ENCODE data around the gene DPP9.

Gene DPP9

GRCh38 chr19:4702764-4703163 lies 20.9 kb downstream of the DPP9 start:
- TF ChIP-seq YY1 (IDR thresholded peaks at IDR 0.05; ENCODE audit: low read depth) = no peak
- TF ChIP-seq EGR1 (IDR thresholded peaks at IDR 0.05) = no peak
- TF ChIP-seq REST (IDR thresholded peaks at IDR 0.05; ENCODE audit: low read depth) = no peak

- TF ChIP-seq ZBTB7A (IDR thresholded peaks at IDR 0.05; ENCODE audit: low read depth) (no peak), TCF12 (IDR thresholded peaks at IDR 0.05; ENCODE audit: low read depth) (no peak), YY1 (IDR thresholded peaks at IDR 0.05; ENCODE audit: low read depth) (no peak), MAX (IDR thresholded peaks at IDR 0.05) (no peak), USF1 (IDR thresholded peaks at IDR 0.05) (no peak), FOXM1 (IDR thresholded peaks at IDR 0.05; ENCODE audit: borderline replicate concordance, low read depth) (no peak), CREB1 (IDR thresholded peaks at IDR 0.05; ENCODE audit: low read depth) (no peak), TEAD4 (IDR thresholded peaks at IDR 0.05) (no peak), TAF1 (IDR thresholded peaks at IDR 0.05; ENCODE audit: low read depth) (no peak), RAD21 (IDR thresholded peaks at IDR 0.05; ENCODE audit: low read depth) (no peak), REST (IDR thresholded peaks at IDR 0.05; ENCODE audit: low read depth) (no peak), EGR1 (IDR thresholded peaks at IDR 0.05) (no peak), NFIC (IDR thresholded peaks at IDR 0.05) (no peak)
Measured at GRCh38 chr19:4701557-4701956, 22.1 kb downstream of the DPP9 start.

GRCh38 chr19:4700693-4700970 lies 23.0 kb downstream of the DPP9 start:
- no peak for TF ChIP-seq EGR1 (IDR thresholded peaks at IDR 0.05)
- TF ChIP-seq REST (IDR thresholded peaks at IDR 0.05; ENCODE audit: low read depth) = no peak
- no peak for TF ChIP-seq TEAD4 (IDR thresholded peaks at IDR 0.05)
- no peak for TF ChIP-seq CEBPB (IDR thresholded peaks at IDR 0.05)
- TF ChIP-seq TCF12 (IDR thresholded peaks at IDR 0.05; ENCODE audit: low read depth) = no peak
- no peak for TF ChIP-seq ZBTB7A (IDR thresholded peaks at IDR 0.05; ENCODE audit: low read depth)
- no peak for TF ChIP-seq USF1 (IDR thresholded peaks at IDR 0.05)
- no peak for TF ChIP-seq RAD21 (IDR thresholded peaks at IDR 0.05; ENCODE audit: low read depth)
- no peak for TF ChIP-seq EP300 (IDR thresholded peaks at IDR 0.05; ENCODE audit: borderline replicate concordance)
- TF ChIP-seq MAX (IDR thresholded peaks at IDR 0.05) = no peak
- TF ChIP-seq YY1 (IDR thresholded peaks at IDR 0.05; ENCODE audit: low read depth) = no peak
- TF ChIP-seq NFIC (IDR thresholded peaks at IDR 0.05) = no peak
- TF ChIP-seq TAF1 (IDR thresholded peaks at IDR 0.05; ENCODE audit: low read depth) = no peak
- no peak for TF ChIP-seq CREB1 (IDR thresholded peaks at IDR 0.05; ENCODE audit: low read depth)
- no peak for TF ChIP-seq FOXM1 (IDR thresholded peaks at IDR 0.05; ENCODE audit: borderline replicate concordance, low read depth)

GRCh38 chr19:4699826-4700692 lies 23.6 kb downstream of the DPP9 start:
- TF ChIP-seq TEAD4 (IDR thresholded peaks at IDR 0.05) (no peak), TCF12 (IDR thresholded peaks at IDR 0.05; ENCODE audit: low read depth) (no peak), FOXM1 (IDR thresholded peaks at IDR 0.05; ENCODE audit: borderline replicate concordance, low read depth) (no peak), RAD21 (IDR thresholded peaks at IDR 0.05; ENCODE audit: low read depth) (no peak), CREB1 (IDR thresholded peaks at IDR 0.05; ENCODE audit: low read depth) (no peak), USF1 (IDR thresholded peaks at IDR 0.05) (no peak), MAX (IDR thresholded peaks at IDR 0.05) (no peak), ZBTB7A (IDR thresholded peaks at IDR 0.05; ENCODE audit: low read depth) (no peak), YY1 (IDR thresholded peaks at IDR 0.05; ENCODE audit: low read depth) (no peak), CEBPB (IDR thresholded peaks at IDR 0.05) (no peak), EGR1 (IDR thresholded peaks at IDR 0.05) (no peak), EP300 (IDR thresholded peaks at IDR 0.05; ENCODE audit: borderline replicate concordance) (no peak)
